IMR-90 (cell line): Measurements from ENCODE around the gene GABARAPL2. TPM values are rescaled to one million over a fixed set of nuclear protein-coding genes. Genes with fewer than 3 reads are reported as not detected.
"Not testable (repeated sequence)": the region's sequence is repeated elsewhere in the genome, so short reads cannot be mapped to it uniquely, and the experiment has no call there.

Experiments used
- ATAC-seq: fragments of 200-7000 bp; cut with Tn5 transposase; 2 replicates; pipeline ENCODE4 v1.9.1; 2020; ENCODE audit warnings: low read depth, mild to moderate bottlenecking, moderate library complexity
- BruUV-seq: library from RNA; stranded (reverse); fragments of 400-500 nt; replicated peaks from 2 replicates; lab custom pipeline; 2021; lab: Mats Ljungman, UMichigan
- CTCF ChIA-PET: fragments of 300-600 bp; formaldehyde crosslinking; extraction: SDS; loops from one replicate; lab custom pipeline; 2021; ENCODE audit warnings: antibody characterized with exemption; lab: Yijun Ruan, JAX
- POLR2A ChIA-PET: fragments of 300-600 bp; sonication (Branson Sonifier 250); formaldehyde crosslinking; loops from one replicate; lab custom pipeline; 2022; ENCODE audit warnings: antibody characterized with exemption; ENCODE audit not compliant: unreplicated experiment; lab: Charles Lee
- DNase-seq: peaks from one replicate; pipeline ENCODE4 v3.0.0; 2013
- H2AFZ ChIP-seq: replicated peaks from 2 replicates; pipeline ENCODE3; 2013; ENCODE audit warnings: low read length, mild to moderate bottlenecking; ENCODE audit not compliant: poor library complexity
- H2AK5ac ChIP-seq: 2 replicates; pipeline ENCODE4 v1.6.1; 2013; ENCODE audit warnings: low read depth, low read length, inconsistent platforms
- H2AK9ac ChIP-seq: replicated peaks from 2 replicates; pipeline ENCODE3; 2013; ENCODE audit warnings: mild to moderate bottlenecking, low read depth, low read length, moderate library complexity; ENCODE audit not compliant: poor library complexity
- H2BK120ac ChIP-seq: 2 replicates; pipeline ENCODE4 v1.6.1; 2013; ENCODE audit warnings: low read depth, low read length, inconsistent platforms
- H2BK15ac ChIP-seq: 3 replicates; pipeline ENCODE4 v1.6.1; 2013; ENCODE audit warnings: low read depth, low read length, inconsistent platforms
- H2BK20ac ChIP-seq: 2 replicates; pipeline ENCODE4 v1.6.1; 2013; ENCODE audit warnings: low read depth, mild to moderate bottlenecking, inconsistent platforms, low read length, moderate library complexity
- H2BK5ac ChIP-seq: 2 replicates; pipeline ENCODE4 v1.6.1; 2013; ENCODE audit warnings: mild to moderate bottlenecking, low read depth, low read length, inconsistent platforms; ENCODE audit not compliant: poor library complexity, severe bottlenecking
- H3K14ac ChIP-seq: replicated peaks from 2 replicates; pipeline ENCODE4 v1.6.1; 2013; ENCODE audit warnings: low read depth, low read length, inconsistent platforms
- H3K18ac ChIP-seq: 2 replicates; pipeline ENCODE4 v1.6.1; 2013; ENCODE audit warnings: low read depth, low read length, control low read depth
- H3K23ac ChIP-seq: 2 replicates; pipeline ENCODE4 v1.6.1; 2013; ENCODE audit warnings: low read depth, low read length, inconsistent platforms
- H3K27ac ChIP-seq: 2 replicates; pipeline ENCODE4 v1.5.1; 2013; ENCODE audit warnings: mild to moderate bottlenecking, control low read depth, low read length; ENCODE audit not compliant: insufficient read depth
- H3K27me3 ChIP-seq: 2 replicates; pipeline ENCODE4 v1.6.1; 2013; ENCODE audit warnings: low read length; ENCODE audit not compliant: control insufficient read depth, insufficient read depth
- H3K36me3 ChIP-seq: 2 replicates; pipeline ENCODE4 v1.6.1; 2013; ENCODE audit warnings: low read length, mixed read lengths; ENCODE audit not compliant: control insufficient read depth, insufficient read depth
- H3K4ac ChIP-seq: 2 replicates; pipeline ENCODE4 v1.6.1; 2013; ENCODE audit warnings: low read depth, low read length, inconsistent platforms
- H3K4me1 ChIP-seq: 2 replicates; pipeline ENCODE4 v1.6.1; 2013; ENCODE audit warnings: low read length, mixed read lengths; ENCODE audit not compliant: control insufficient read depth, insufficient read depth
- H3K4me2 ChIP-seq: 2 replicates; pipeline ENCODE4 v1.6.1; 2013; ENCODE audit warnings: low read depth, mild to moderate bottlenecking, control low read depth, low read length, moderate library complexity
- H3K4me3 ChIP-seq: 2 replicates; pipeline ENCODE4 v1.5.1; 2013; ENCODE audit warnings: low read depth, mild to moderate bottlenecking, control low read depth, low read length, moderate library complexity; ENCODE audit not compliant: insufficient read depth
- H3K56ac ChIP-seq: 2 replicates; pipeline ENCODE4 v1.6.1; 2013; ENCODE audit warnings: low read length, inconsistent platforms; ENCODE audit not compliant: insufficient read depth; ENCODE audit errors: extremely low read depth
- H3K79me1 ChIP-seq, 2 experiments: 2 replicates each; pipeline ENCODE4 v1.6.1; 2013; ENCODE audit warnings: low read length in 2 of 2, inconsistent platforms in 1 of 2, low read depth in 1 of 2
- H3K9ac ChIP-seq: 2 replicates; pipeline ENCODE4 v1.6.1; 2013; ENCODE audit warnings: low read depth, low read length, control low read depth
- H3K9me1 ChIP-seq: 2 replicates; pipeline ENCODE4 v1.6.1; 2013; ENCODE audit warnings: low read length, inconsistent platforms; ENCODE audit not compliant: insufficient read depth
- H3K9me3 ChIP-seq: 2 replicates; pipeline ENCODE4 v1.6.1; 2013; ENCODE audit warnings: low read length; ENCODE audit not compliant: control insufficient read depth, insufficient read depth
- H4K20me1 ChIP-seq: 2 replicates; pipeline ENCODE4 v1.6.1; 2013; ENCODE audit warnings: low read length, inconsistent platforms; ENCODE audit not compliant: insufficient read depth
- H4K5ac ChIP-seq: 2 replicates; pipeline ENCODE4 v1.6.1; 2013; ENCODE audit warnings: mild to moderate bottlenecking, low read depth, low read length, control low read depth
- H4K8ac ChIP-seq, 2 experiments: 2 replicates each; pipeline ENCODE4 v1.6.1; 2013; ENCODE audit warnings: low read depth in 2 of 2, low read length in 2 of 2, control low read depth in 1 of 2, inconsistent platforms in 1 of 2
- H4K91ac ChIP-seq: 2 replicates; pipeline ENCODE4 v1.6.1; 2013; ENCODE audit warnings: low read depth, low read length, inconsistent platforms; ENCODE audit not compliant: insufficient read depth
- BHLHE40 ChIP-seq: fragments of 150-350 bp; IDR thresholded peaks from 2 replicates; pipeline ENCODE4 v1.6.1; 2016; ENCODE audit warnings: mild to moderate bottlenecking, low read depth, low read length
- CHD1 ChIP-seq: IDR thresholded peaks from 2 replicates; pipeline ENCODE4 v1.6.1; 2012; ENCODE audit warnings: low read depth, low read length, improper control_type of control experiment
- FOS ChIP-seq: fragments of 150-350 bp; IDR thresholded peaks from 2 replicates; pipeline ENCODE4 v1.6.1; 2016; ENCODE audit warnings: low read depth, low read length
- MAFK ChIP-seq: IDR thresholded peaks from 2 replicates; pipeline ENCODE4 v1.6.1; 2012; ENCODE audit warnings: low read depth, low read length, improper control_type of control experiment
- NFE2L2 ChIP-seq: fragments of 150-350 bp; IDR thresholded peaks from 2 replicates; pipeline ENCODE4 v1.6.1; 2016; ENCODE audit warnings: low read depth, mild to moderate bottlenecking, low read length
- WGBS, 2 experiments: methylation state at CpG; one replicate each; pipeline versions ENCODE4 v1.1.5 to v1.1.7; 2013; ENCODE audit warnings: missing lambda C conversion rate in 2 of 2; ENCODE audit not compliant: insufficient read length in 1 of 2; ENCODE audit errors: extremely low coverage in 2 of 2; 5-methylcytosine and 5-hydroxymethylcytosine counted together
- dilution Hi-C: fragments of 300-500 bp; cut with HindIII; formaldehyde crosslinking; loops from one replicate; pipeline ENCODE4 v1.14.3; 2018; ENCODE audit warnings: low sequenced_read_pairs; ENCODE audit not compliant: unreplicated experiment
- in situ Hi-C: fragments of 300-500 bp; cut with MboI; formaldehyde crosslinking; loops from 3 replicates; pipeline ENCODE4 v1.14.3; 2019; ENCODE audit warnings: low sequenced_read_pairs, inconsistent platforms, mixed read lengths
- intact Hi-C: fragments of 100-400 bp; cut with micrococcal nuclease; formaldehyde crosslinking; loops from 2 replicates; pipeline ENCODE4 v1.10.0; 2022
- polyA plus RNA-seq, 3 experiments: library from polyadenylated mRNA; depleted of rRNA; stranded (reverse); fragments of >200 nt; gene quantifications; 2 replicates each; pipeline ENCODE4 v1.2.3, GENCODE V29; 2012; ENCODE audit warnings: low replicate concordance in 1 of 3
- total RNA-seq: library from RNA; depleted of rRNA; stranded (reverse); fragments of >200 nt; gene quantifications from 2 replicates; pipeline ENCODE4 v1.2.3, GENCODE V29; 2012

GABARAPL2 gene
- total and polyA plus RNA-seq, 2 of the 4 experiments (the other 2 are of a cell fraction), result 33.3 to 65.9 TPM

GRCh38 chr16:75541236-75541635 lies 24.9 kb upstream of the GABARAPL2 start:
- CTCF ChIA-PET, result no interaction called here
- Histone ChIP-seq H3K9me3 (no peaks in the 10 kb centered on the region), H2AK9ac (no peak overlapping the region), H2BK15ac (no peak overlapping the region), H2AK5ac (no peak overlapping the region), H3K14ac (no peak overlapping the region), H4K91ac (no peak overlapping the region), H2AFZ (no peak overlapping the region), H3K79me1 (no peaks in the 10 kb centered on the region), H3K9ac (no peak overlapping the region), H3K27me3 (no peaks in the 10 kb centered on the region), H3K4me1 (no peaks in the 10 kb centered on the region), H4K5ac (no peak overlapping the region), H2BK120ac (no peak overlapping the region), H3K27ac (no peak overlapping the region), H3K56ac (no peak overlapping the region), H2BK5ac (no peak overlapping the region), H2BK20ac (no peak overlapping the region), H3K36me3 (no peaks in the 10 kb centered on the region), H3K18ac (no peak overlapping the region), H4K20me1 (no peaks in the 10 kb centered on the region), H3K4ac (no peak overlapping the region), H4K8ac (no peak overlapping the region), H3K23ac (no peak overlapping the region), H3K4me3 (no peak overlapping the region), H3K9me1 (no peaks in the 10 kb centered on the region), H3K4me2 (no peak overlapping the region)
- in situ Hi-C loops, result no loop called here
- dilution Hi-C loops, result no loop called here
- no CpG with 5 or more reads among the region's 5 CpGs for WGBS, 2 experiments
- no peak for DNase-seq
- POLR2A ChIA-PET, result no interaction called here
- TF ChIP-seq NFE2L2 (no peak), MAFK (no peak), BHLHE40 (no peak), FOS (no peak), CHD1 (no peak)
- intact Hi-C loops, result no loop called here
- no TSS peak for BruUV-seq
- ATAC-seq, result no peak

DNA sequence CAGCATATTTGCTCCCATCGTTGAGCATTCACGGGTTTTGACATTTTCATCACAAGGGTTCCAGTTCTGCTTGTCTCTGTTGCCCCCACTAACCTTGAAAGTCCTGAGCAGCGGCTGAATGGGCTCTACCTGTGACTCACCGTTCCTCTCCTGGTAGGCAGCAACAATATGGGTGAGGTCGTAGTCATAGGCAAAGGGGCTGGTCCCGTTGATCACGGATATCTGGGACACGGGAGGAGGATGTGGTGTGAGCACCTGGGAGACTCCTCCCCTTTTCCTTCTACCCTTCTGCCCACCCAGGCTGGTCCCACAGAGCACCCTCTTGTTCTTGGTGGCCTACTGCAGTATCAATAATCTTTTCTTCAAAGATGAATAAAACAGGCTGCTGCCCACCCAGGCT lies 23.7 kb upstream of the GABARAPL2 start:
- H3K4me1 ChIP-seq, H3K9me1 ChIP-seq, H3K4ac ChIP-seq, H2AK9ac ChIP-seq, H3K9me3 ChIP-seq, H3K56ac ChIP-seq, H3K27ac ChIP-seq, H3K9ac ChIP-seq, H2BK20ac ChIP-seq, H3K27me3 ChIP-seq, H2BK15ac ChIP-seq, H4K5ac ChIP-seq, H3K4me2 ChIP-seq, H3K79me1 ChIP-seq, H4K20me1 ChIP-seq, H3K18ac ChIP-seq, dilution Hi-C loops, DNase-seq, H2BK5ac ChIP-seq, H2AK5ac ChIP-seq, H4K91ac ChIP-seq, CTCF ChIA-PET, BruUV-seq, H3K14ac ChIP-seq, H3K36me3 ChIP-seq, H3K23ac ChIP-seq, H2AFZ ChIP-seq, in situ Hi-C loops, H2BK120ac ChIP-seq, H4K8ac ChIP-seq, H3K4me3 ChIP-seq, intact Hi-C loops, ATAC-seq, POLR2A ChIA-PET: not testable (repeated sequence)
- 100% methylated on average over 2 of the region's 8 CpGs; no CpG with 5 or more reads in 1 of the 2 experiments for WGBS, 2 experiments
